PC-3 (cell line): Measurements from ENCODE around the gene NHLRC1.

Source experiments
- EZH2 ChIP-seq: fragments of 300-600 bp; sonication (generic); IDR thresholded peaks from one replicate; pipeline ENCODE4 v1.6.1; 2017; ENCODE audit warnings: antibody characterized with exemption, mild to moderate bottlenecking, low read length; ENCODE audit not compliant: unreplicated experiment
- TF ChIP-seq, protein P1 (sequence below): fragments of 300-600 bp; sonication (generic); conservative IDR thresholded peaks from 2 replicates; pipeline ENCODE4 v1.5.1; 2017; ENCODE audit warnings: antibody characterized with exemption, low read depth, mild to moderate bottlenecking, low read length

GRCh38 chr6:18096423-18096822 is 26.1 kb downstream of the NHLRC1 start:
- TF ChIP-seq, protein P1, sequence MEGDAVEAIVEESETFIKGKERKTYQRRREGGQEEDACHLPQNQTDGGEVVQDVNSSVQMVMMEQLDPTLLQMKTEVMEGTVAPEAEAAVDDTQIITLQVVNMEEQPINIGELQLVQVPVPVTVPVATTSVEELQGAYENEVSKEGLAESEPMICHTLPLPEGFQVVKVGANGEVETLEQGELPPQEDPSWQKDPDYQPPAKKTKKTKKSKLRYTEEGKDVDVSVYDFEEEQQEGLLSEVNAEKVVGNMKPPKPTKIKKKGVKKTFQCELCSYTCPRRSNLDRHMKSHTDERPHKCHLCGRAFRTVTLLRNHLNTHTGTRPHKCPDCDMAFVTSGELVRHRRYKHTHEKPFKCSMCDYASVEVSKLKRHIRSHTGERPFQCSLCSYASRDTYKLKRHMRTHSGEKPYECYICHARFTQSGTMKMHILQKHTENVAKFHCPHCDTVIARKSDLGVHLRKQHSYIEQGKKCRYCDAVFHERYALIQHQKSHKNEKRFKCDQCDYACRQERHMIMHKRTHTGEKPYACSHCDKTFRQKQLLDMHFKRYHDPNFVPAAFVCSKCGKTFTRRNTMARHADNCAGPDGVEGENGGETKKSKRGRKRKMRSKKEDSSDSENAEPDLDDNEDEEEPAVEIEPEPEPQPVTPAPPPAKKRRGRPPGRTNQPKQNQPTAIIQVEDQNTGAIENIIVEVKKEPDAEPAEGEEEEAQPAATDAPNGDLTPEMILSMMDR, result no peak
- no peak for TF ChIP-seq EZH2
